ENCODE results near the gene ZNF470. TPM values are rescaled to one million over a fixed set of nuclear protein-coding genes. Genes with fewer than 3 reads are reported as not detected.
A peak's percentile ranks its signal among the peaks of the same experiment; 100 is the strongest.

Gene ZNF470
- total and polyA plus RNA-seq, 2 of the 13 experiments (the other 11 are each of a cell fraction or from before 2014, with no cell fraction given): not detected

GRCh38 chr19:56594783-56595547 lies 27.7 kb downstream of the ZNF470 start, which contains the start of gene ZNF71 (continued):
- TF ChIP-seq MXD3 (CRISPR knock-in tag; IDR thresholded peaks at IDR 0.05) (peak; percentile 71), MAF1 (CRISPR knock-in tag; IDR thresholded peaks at IDR 0.05; ENCODE audit: borderline replicate concordance) (no peak), GABPA (IDR thresholded peaks at IDR 0.05; ENCODE audit: low read depth, low read length) (no peak), GABPA (CRISPR knock-in tag; IDR thresholded peaks at IDR 0.05; ENCODE audit: low read depth) (0 out of 2 replicates have a peak, but pooled peaks have one; percentile 41), PRPF4 (IDR thresholded peaks at IDR 0.05; ENCODE audit: low read depth, low read length, poor library complexity, severe bottlenecking) (no peak), SP140L (CRISPR knock-in tag; IDR thresholded peaks at IDR 0.05; ENCODE audit: borderline replicate concordance) (no peak), ZFP36 (IDR thresholded peaks at IDR 0.05; ENCODE audit: borderline replicate concordance, low read depth, low read length, partially characterized antibody) (no peak), ZNF136 (CRISPR knock-in tag; IDR thresholded peaks at IDR 0.05; ENCODE audit: low read depth) (no peak), SMAD9 (CRISPR knock-in tag; IDR thresholded peaks at IDR 0.05) (0 out of 2 replicates have a peak, but pooled peaks have one; percentile 72), NFYB (CRISPR knock-in tag; IDR thresholded peaks at IDR 0.05) (no peak), RCOR2 (CRISPR knock-in tag; IDR thresholded peaks at IDR 0.05) (no peak), ZNF550 (CRISPR knock-in tag; IDR thresholded peaks at IDR 0.05; ENCODE audit: borderline replicate concordance) (no peak), KDM5A (IDR thresholded peaks at IDR 0.05; ENCODE audit: borderline replicate concordance, low read length) (peak; percentile 32; the same call in 1 of the 2 replicates), ZBTB7B (CRISPR knock-in tag; IDR thresholded peaks at IDR 0.05) (peak; percentile 79), RBM39 (IDR thresholded peaks at IDR 0.05; ENCODE audit: low read depth, low read length, poor library complexity, severe bottlenecking) (no peak), EED (CRISPR knock-in tag; IDR thresholded peaks at IDR 0.05) (no peak), ZNF235 (CRISPR knock-in tag; IDR thresholded peaks at IDR 0.05; ENCODE audit: borderline replicate concordance) (no peak), ZNF720 (CRISPR knock-in tag; IDR thresholded peaks at IDR 0.05) (no peak), ARID4A (CRISPR knock-in tag; IDR thresholded peaks at IDR 0.05; ENCODE audit: borderline replicate concordance) (peak; percentile 87; the same call in 1 of the 2 replicates)
- TF ChIP-seq, protein P1, sequence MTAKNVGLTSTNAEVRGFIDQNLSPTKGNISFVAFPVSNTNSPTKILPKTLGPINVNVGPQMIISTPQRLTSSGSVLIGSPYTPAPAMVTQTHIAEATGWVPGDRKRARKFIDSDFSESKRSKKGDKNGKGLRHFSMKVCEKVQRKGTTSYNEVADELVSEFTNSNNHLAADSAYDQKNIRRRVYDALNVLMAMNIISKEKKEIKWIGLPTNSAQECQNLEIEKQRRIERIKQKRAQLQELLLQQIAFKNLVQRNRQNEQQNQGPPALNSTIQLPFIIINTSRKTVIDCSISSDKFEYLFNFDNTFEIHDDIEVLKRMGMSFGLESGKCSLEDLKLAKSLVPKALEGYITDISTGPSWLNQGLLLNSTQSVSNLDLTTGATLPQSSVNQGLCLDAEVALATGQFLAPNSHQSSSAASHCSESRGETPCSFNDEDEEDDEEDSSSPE (CRISPR knock-in tag; IDR thresholded peaks at IDR 0.05): peak; percentile 54; the same call in 1 of the 2 replicates
- TF ChIP-seq, protein P2, sequence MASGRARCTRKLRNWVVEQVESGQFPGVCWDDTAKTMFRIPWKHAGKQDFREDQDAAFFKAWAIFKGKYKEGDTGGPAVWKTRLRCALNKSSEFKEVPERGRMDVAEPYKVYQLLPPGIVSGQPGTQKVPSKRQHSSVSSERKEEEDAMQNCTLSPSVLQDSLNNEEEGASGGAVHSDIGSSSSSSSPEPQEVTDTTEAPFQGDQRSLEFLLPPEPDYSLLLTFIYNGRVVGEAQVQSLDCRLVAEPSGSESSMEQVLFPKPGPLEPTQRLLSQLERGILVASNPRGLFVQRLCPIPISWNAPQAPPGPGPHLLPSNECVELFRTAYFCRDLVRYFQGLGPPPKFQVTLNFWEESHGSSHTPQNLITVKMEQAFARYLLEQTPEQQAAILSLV (CRISPR knock-in tag; IDR thresholded peaks at IDR 0.05; ENCODE audit: borderline replicate concordance): 0 out of 2 replicates have a peak, but pooled peaks have one; percentile 22
